Smooth muscle cell (in vitro differentiated cells): Measurements from ENCODE around the gene MAML1. TPM values are rescaled to one million over a fixed set of nuclear protein-coding genes. Genes with fewer than 3 reads are reported as not detected.

Experiments used
- DNase-seq: peaks from one replicate; lab custom pipeline; 2025; ENCODE audit not compliant: unreplicated experiment; lab: John Stamatoyannopoulos, UW
- H2AFZ ChIP-seq: fragments of 200-600 bp; sonication (generic); 2 replicates; pipeline ENCODE4 v1.6.0; 2016; ENCODE audit warnings: antibody characterized with exemption, low read depth, mild to moderate bottlenecking
- H3F3A ChIP-seq: fragments of 200-600 bp; sonication (generic); 2 replicates; pipeline ENCODE4 v1.6.0; 2017; ENCODE audit warnings: antibody characterized with exemption, low read depth
- H3K27ac ChIP-seq: fragments of 200-600 bp; sonication (generic); 2 replicates; pipeline ENCODE4 v1.5.1; 2016; ENCODE audit warnings: low read depth, mild to moderate bottlenecking
- H3K27me3 ChIP-seq: fragments of 200-600 bp; sonication (generic); 2 replicates; pipeline ENCODE4 v1.6.1; 2016; ENCODE audit warnings: low read depth, mild to moderate bottlenecking
- H3K36me3 ChIP-seq: fragments of 200-600 bp; sonication (generic); 2 replicates; pipeline ENCODE4 v1.5.1; 2016; ENCODE audit warnings: low read depth
- H3K4me1 ChIP-seq: fragments of 200-600 bp; sonication (generic); 2 replicates; pipeline ENCODE4 v1.5.1; 2016; ENCODE audit warnings: low read depth
- H3K4me2 ChIP-seq: fragments of 200-600 bp; sonication (generic); 2 replicates; pipeline ENCODE4 v1.6.0; 2016; ENCODE audit warnings: mild to moderate bottlenecking
- H3K4me3 ChIP-seq: fragments of 200-600 bp; sonication (generic); 2 replicates; pipeline ENCODE4 v1.5.1; 2016; ENCODE audit warnings: mild to moderate bottlenecking
- H3K79me2 ChIP-seq: fragments of 200-600 bp; sonication (generic); 2 replicates; pipeline ENCODE4 v1.6.0; 2016; ENCODE audit warnings: low read depth, mild to moderate bottlenecking
- H3K9ac ChIP-seq: fragments of 200-600 bp; sonication (generic); 2 replicates; pipeline ENCODE4 v1.6.0; 2016; ENCODE audit warnings: low read depth
- H3K9me3 ChIP-seq: fragments of 200-600 bp; sonication (generic); replicated peaks from 2 replicates; pipeline ENCODE4 v1.5.1; 2016; ENCODE audit warnings: low read depth
- H4K20me1 ChIP-seq: fragments of 200-600 bp; sonication (generic); 2 replicates; pipeline ENCODE4 v1.6.0; 2016; ENCODE audit warnings: low read depth
- WGBS: methylation state at CpG from one replicate; pipeline ENCODE4 v1.1.7; 2016; ENCODE audit warnings: low lambda C conversion rate; 5-methylcytosine and 5-hydroxymethylcytosine counted together
- polyA plus RNA-seq: library from polyadenylated mRNA; unstranded; fragments of >200 nt; fragmentation: Nextera tagmentation; extraction: Ambion mirVana; gene quantifications from 2 replicates; pipeline ENCODE4 v1.2.1, GENCODE V29; 2016
- total RNA-seq: library from RNA; depleted of rRNA; stranded (reverse); fragments of >200 nt; gene quantifications from 2 replicates; pipeline ENCODE4 v1.2.3, GENCODE V29; 2014
- TF ChIP-seq, protein P1 (sequence below): fragments of 200-600 bp; sonication (generic); IDR thresholded peaks from 2 replicates; pipeline ENCODE4 v1.5.1; 2017; ENCODE audit warnings: borderline replicate concordance, mild to moderate bottlenecking, antibody characterized with exemption; ENCODE audit not compliant: insufficient read depth, poor library complexity, severe bottlenecking

The MAML1 gene
- total and polyA plus RNA-seq, 2 experiments from 2014 or later: 9.9 to 11.5 TPM

DNA sequence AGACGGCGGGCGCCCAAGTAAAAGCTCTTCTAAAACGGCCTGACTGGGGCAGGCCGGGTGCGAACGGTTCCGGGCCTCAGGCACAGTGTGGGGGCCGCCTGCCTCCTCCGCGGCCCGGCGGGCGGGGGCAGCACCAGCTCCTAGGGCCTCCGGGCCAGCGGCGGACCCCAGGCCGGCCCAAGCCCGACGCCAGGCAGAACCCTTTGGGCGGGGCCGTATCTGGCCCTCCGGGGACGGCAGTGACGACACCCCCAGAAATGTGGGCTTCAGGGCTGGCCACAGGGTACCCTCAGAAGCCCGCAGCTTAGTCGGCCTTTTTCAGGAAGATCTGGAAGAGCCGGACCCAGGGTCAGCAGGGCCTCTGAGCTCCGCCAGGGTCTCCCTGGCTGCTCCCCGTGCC, 65.1 kb downstream of the MAML1 start:
- no peak for DNase-seq
- TF ChIP-seq, protein P1, sequence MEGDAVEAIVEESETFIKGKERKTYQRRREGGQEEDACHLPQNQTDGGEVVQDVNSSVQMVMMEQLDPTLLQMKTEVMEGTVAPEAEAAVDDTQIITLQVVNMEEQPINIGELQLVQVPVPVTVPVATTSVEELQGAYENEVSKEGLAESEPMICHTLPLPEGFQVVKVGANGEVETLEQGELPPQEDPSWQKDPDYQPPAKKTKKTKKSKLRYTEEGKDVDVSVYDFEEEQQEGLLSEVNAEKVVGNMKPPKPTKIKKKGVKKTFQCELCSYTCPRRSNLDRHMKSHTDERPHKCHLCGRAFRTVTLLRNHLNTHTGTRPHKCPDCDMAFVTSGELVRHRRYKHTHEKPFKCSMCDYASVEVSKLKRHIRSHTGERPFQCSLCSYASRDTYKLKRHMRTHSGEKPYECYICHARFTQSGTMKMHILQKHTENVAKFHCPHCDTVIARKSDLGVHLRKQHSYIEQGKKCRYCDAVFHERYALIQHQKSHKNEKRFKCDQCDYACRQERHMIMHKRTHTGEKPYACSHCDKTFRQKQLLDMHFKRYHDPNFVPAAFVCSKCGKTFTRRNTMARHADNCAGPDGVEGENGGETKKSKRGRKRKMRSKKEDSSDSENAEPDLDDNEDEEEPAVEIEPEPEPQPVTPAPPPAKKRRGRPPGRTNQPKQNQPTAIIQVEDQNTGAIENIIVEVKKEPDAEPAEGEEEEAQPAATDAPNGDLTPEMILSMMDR: no peak
- H3K79me2 ChIP-seq: no peaks in the 10 kb centered on the region

DNA sequence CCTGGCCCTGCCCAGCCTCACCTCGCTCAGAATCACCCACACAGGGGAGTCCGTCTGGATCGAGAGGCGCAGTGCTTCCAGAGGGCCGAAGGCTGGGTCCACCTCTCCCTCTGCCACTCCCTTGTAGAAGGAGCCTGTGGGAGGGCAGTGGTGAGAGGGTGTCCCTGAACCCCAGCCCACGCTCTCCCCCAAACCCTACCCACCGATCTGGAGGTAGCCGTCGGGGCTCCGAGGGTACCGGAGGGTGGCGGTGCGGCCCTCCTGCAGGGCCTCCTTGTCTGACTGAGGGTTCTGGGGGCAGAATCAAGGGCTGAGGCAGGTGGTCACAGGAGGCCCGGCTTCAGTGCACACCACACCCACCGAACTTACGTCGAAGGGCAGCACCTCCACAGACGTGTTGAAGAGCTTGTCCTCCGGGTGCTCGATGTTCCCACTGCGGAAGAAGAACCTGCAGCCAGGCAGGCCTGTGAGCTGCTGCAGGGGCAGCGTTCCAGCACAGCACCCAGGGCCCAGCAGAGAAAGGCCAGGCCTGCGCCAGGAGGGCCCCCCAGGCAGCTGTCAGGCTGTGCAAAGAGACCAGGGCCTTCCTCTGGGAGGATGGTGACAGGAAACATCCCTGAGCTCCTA, 65.6 kb downstream of the MAML1 start:
- Histone ChIP-seq H4K20me1 (peaks cover 24% of the 10 kb centered on the region), H3K4me1 (peaks cover 15% of the 10 kb centered on the region)
- WGBS: 98% methylated on average over 23 of the region's 23 CpGs

More for the DNA sequence above, 65.1 kb downstream of the MAML1 start:
- Histone ChIP-seq H3K4me2 (no peak overlapping the region), H3K9me3 (no peaks in the 10 kb centered on the region), H3K27ac (no peak overlapping the region), H3K9ac (no peak overlapping the region), H3K36me3 (no peaks in the 10 kb centered on the region), H2AFZ (no peak overlapping the region), H3K27me3 (no peaks in the 10 kb centered on the region), H3F3A (no peaks in the 10 kb centered on the region), H4K20me1 (peaks cover 19% of the 10 kb centered on the region), H3K4me1 (peaks cover 10% of the 10 kb centered on the region), H3K4me3 (no peak overlapping the region)
- 95% methylated on average over 22 of the region's 30 CpGs for WGBS

DNA sequence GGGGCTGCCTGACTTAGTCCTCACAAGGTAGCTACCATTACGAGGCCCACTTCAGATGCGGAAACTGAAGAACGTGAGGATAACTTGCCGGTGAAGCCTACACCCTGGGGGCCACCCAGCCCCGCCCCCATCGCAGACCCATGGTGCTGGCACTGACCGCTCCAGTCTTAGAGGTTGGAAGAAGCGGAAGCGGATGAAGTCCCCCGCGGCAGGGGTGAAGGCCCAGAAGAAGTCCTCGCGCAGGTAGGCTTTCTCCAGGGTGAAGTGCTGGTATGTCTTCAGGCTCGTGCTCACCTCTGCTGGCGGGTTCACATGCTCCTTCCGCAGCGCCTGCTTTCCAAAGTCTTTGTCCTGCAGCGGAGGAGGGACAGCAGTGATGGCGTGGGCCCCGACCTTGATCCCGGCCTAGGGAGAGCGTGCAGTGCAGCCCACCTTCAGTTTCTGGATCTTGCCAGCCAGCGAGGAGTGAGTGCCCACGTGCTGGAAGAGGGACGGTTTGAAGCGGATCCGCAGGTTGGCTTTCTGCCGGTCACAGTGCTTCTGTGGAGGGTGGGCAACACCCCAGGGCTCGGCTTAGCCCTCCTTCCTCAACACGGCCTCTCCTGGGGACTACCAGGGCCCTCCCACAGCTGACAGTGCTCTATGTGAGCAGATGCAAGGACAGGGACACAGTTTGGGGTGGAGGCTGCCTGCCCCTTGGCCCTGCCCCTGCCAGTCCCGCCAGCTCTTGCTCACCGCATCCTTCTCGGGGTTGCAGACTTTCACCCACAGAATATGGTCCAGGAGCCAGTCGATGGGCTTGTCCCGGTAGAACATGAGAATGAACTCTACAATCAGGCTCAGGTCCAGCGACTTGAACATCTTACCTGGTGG, 66.4 kb downstream of the MAML1 start:
- Histone ChIP-seq H2AFZ (no peak overlapping the region), H3K9me3 (no peaks in the 10 kb centered on the region), H3K4me2 (no peak overlapping the region), H3K27me3 (no peaks in the 10 kb centered on the region), H3K27ac (no peak overlapping the region), H3K4me1 (peaks cover 21% of the 10 kb centered on the region), H4K20me1 (peaks cover 32% of the 10 kb centered on the region), H3K9ac (no peak overlapping the region), H3F3A (no peaks in the 10 kb centered on the region), H3K4me3 (no peak overlapping the region), H3K36me3 (no peaks in the 10 kb centered on the region), H3K79me2 (peaks cover 6% of the 10 kb centered on the region)
- DNase-seq: no peak
- TF ChIP-seq, protein P1: no peak
- WGBS: 98% methylated on average over 36 of the region's 36 CpGs

More for the DNA sequence above, 65.6 kb downstream of the MAML1 start:
- TF ChIP-seq, protein P1: no peak
- Histone ChIP-seq H3K9ac (no peak overlapping the region), H2AFZ (no peak overlapping the region), H3K9me3 (no peaks in the 10 kb centered on the region), H3K27me3 (no peaks in the 10 kb centered on the region), H3F3A (no peaks in the 10 kb centered on the region), H3K27ac (no peak overlapping the region), H3K4me2 (no peak overlapping the region), H3K36me3 (no peaks in the 10 kb centered on the region), H3K79me2 (no peaks in the 10 kb centered on the region), H3K4me3 (no peak overlapping the region)
- no peak for DNase-seq
